Activated T-helper 1 cell treated with Interleukin-2 at 50 U/mL for 16 hours (primary cell): ENCODE data around the gene DSCAML1.

Experiments used
- DNase-seq: peaks from one replicate; pipeline ENCODE4 v3.0.0-alpha.2; 2020; ENCODE audit warnings: low read depth

Gene DSCAML1

GRCh38 chr11:117488996-117489952 lies 307.7 kb downstream of the DSCAML1 start:
- no peak for DNase-seq

- no peak for DNase-seq
Observed at GRCh38 chr11:117486059-117486458, 311.0 kb downstream of the DSCAML1 start.

- DNase-seq, result no peak
Observed at GRCh38 chr11:117484156-117484555, 312.9 kb downstream of the DSCAML1 start.

GRCh38 chr11:117483372-117483771 lies 313.6 kb downstream of the DSCAML1 start:
- no peak for DNase-seq

- DNase-seq, result no peak
Observed at GRCh38 chr11:117482881-117483280, 314.1 kb downstream of the DSCAML1 start.

- DNase-seq, result no peak
Observed at GRCh38 chr11:117481885-117482284, 315.1 kb downstream of the DSCAML1 start.

- no peak for DNase-seq
Observed at GRCh38 chr11:117481036-117481435, 316.0 kb downstream of the DSCAML1 start.

- no peak for DNase-seq
Observed at GRCh38 chr11:117480221-117480620, 316.8 kb downstream of the DSCAML1 start.

GRCh38 chr11:117479372-117479771 lies 317.6 kb downstream of the DSCAML1 start:
- no peak for DNase-seq

GRCh38 chr11:117478926-117479325 lies 318.1 kb downstream of the DSCAML1 start:
- DNase-seq, result no peak

- DNase-seq, result no peak
Observed at GRCh38 chr11:117478126-117478860, 318.7 kb downstream of the DSCAML1 start.

GRCh38 chr11:117477721-117478120 lies 319.3 kb downstream of the DSCAML1 start:
- no peak for DNase-seq

GRCh38 chr11:117476531-117477142 lies 320.4 kb downstream of the DSCAML1 start:
- no peak for DNase-seq

- DNase-seq, result no peak
Observed at GRCh38 chr11:117475716-117476530, 321.1 kb downstream of the DSCAML1 start.

GRCh38 chr11:117473481-117474091 lies 323.4 kb downstream of the DSCAML1 start:
- DNase-seq, result no peak

GRCh38 chr11:117471776-117472175 lies 325.2 kb downstream of the DSCAML1 start:
- no peak for DNase-seq

GRCh38 chr11:117470576-117470975 lies 326.4 kb downstream of the DSCAML1 start:
- DNase-seq, result no peak

GRCh38 chr11:117468888-117469287 lies 328.1 kb downstream of the DSCAML1 start:
- DNase-seq, result no peak

GRCh38 chr11:117467770-117468169 lies 329.2 kb downstream of the DSCAML1 start:
- DNase-seq, result no peak

- DNase-seq, result no peak
Observed at GRCh38 chr11:117466966-117467365, 330.1 kb downstream of the DSCAML1 start.
